HUES48 (cell line): ENCODE measurements around the gene TMEM35B.

Source experiments
- H3K27ac ChIP-seq: one replicate; pipeline ENCODE4 v1.7.0; 2013; ENCODE audit warnings: low read depth, low read length, inconsistent platforms
- H3K27me3 ChIP-seq: 2 replicates; pipeline ENCODE4 v1.6.1; 2013; ENCODE audit warnings: mild to moderate bottlenecking, low read length; ENCODE audit not compliant: control insufficient read depth, insufficient read depth
- H3K36me3 ChIP-seq: 2 replicates; pipeline ENCODE4 v1.6.1; 2013; ENCODE audit warnings: low read length; ENCODE audit not compliant: control insufficient read depth, insufficient read depth
- H3K4me1 ChIP-seq: 2 replicates; pipeline ENCODE4 v1.6.1; 2013; ENCODE audit warnings: mild to moderate bottlenecking, low read length; ENCODE audit not compliant: control insufficient read depth, insufficient read depth
- H3K4me3 ChIP-seq: 2 replicates; pipeline ENCODE4 v1.5.1; 2013; ENCODE audit warnings: mild to moderate bottlenecking, low read depth, low read length
- H3K9ac ChIP-seq: 2 replicates; pipeline ENCODE4 v1.6.1; 2013; ENCODE audit warnings: mild to moderate bottlenecking, low read depth, low read length, moderate library complexity
- H3K9me3 ChIP-seq: 2 replicates; pipeline ENCODE4 v1.6.1; 2013; ENCODE audit warnings: low read length; ENCODE audit not compliant: control insufficient read depth, insufficient read depth

Gene TMEM35B

DNA sequence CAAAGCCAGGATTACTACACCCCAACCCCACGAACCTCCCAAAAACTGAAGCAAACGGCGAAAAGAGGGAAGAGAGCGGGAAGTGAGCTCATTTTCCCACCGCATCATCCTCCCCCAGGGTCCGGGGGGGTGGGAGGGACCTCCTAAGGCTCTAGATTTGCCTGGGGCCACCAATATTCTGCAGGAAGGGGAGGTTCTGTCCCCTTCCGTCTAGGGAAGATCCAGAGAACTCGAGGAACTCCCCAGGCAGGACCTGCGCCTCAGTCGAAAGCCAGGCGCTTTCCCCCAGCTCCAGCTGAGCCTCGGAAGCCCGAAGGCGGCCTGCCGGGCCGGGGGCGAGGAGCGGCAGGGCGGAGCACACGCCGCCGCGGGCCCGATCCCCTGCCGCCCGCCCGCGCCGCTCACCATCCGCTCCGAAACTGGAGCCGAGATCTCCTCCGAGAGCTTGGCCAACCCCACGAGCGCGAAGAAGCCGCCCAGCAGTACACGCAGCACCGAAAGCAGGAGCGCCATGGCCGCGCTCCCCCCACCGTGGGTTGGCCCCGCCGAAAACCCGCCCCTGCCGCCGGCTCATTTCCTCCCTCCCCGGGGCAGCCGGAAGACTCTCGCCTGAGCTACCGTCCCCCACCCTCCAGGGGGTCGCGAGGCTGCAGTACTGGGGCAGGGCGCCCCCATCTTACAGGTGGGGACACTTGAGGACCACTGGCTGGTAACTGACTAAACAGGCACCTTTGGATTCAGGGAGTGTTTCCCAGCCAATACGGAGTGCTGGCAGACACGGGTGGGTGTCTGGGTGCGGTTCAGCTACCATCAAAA, at the start of gene TMEM35B:
Gene TMEM35B, minus strand, starts transcription at position 555 of the 816 bp plus-strand sequence. Its CDS starts 42 bp downstream, at position 513.
- peaks cover 5% of the 10 kb centered on the region; the same call in 1 of the 2 replicates for H3K4me1 ChIP-seq
- peak within 1 kb of the TSS; percentile 82 for H3K9ac ChIP-seq
- peak within 1 kb of the TSS; percentile 86 for H3K4me3 ChIP-seq
- peak within 1 kb of the TSS; percentile 54 for H3K27ac ChIP-seq
- no peaks in the 10 kb centered on the region for H3K27me3 ChIP-seq
- peaks cover 9% of the 10 kb centered on the region for H3K36me3 ChIP-seq
- no peaks in the 10 kb centered on the region for H3K9me3 ChIP-seq

DNA sequence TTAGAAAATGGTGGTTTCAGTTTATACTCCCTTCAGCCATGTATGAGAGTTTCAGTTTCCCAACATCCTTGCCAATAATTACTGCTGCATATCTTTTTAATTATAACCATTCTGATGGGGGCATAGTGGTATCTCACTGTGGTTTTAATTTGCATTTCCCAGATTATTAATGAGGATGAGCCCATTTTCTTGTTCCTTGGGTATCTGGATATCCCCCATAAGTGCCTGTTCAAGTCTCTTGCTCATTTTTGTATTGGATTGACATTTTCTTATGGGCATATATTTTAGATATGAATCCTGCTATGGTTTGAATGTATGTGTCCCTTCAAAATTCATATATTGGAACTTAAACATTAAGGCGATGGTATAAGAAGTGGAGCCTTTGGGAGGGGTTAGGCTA, 48.2 kb upstream of the TMEM35B start:
- H3K4me3 ChIP-seq: no peak overlapping the region
- H3K4me1 ChIP-seq: peaks cover 5% of the 10 kb centered on the region; the same call in 1 of the 2 replicates
- 0 out of 2 replicates have a peak, but pooled peaks cover 6% of the 10 kb centered on the region for H3K36me3 ChIP-seq
- peaks cover 4% of the 10 kb centered on the region for H3K9me3 ChIP-seq
- no peak overlapping the region for H3K9ac ChIP-seq
- no peak overlapping the region for H3K27ac ChIP-seq
- no peaks in the 10 kb centered on the region for H3K27me3 ChIP-seq

DNA sequence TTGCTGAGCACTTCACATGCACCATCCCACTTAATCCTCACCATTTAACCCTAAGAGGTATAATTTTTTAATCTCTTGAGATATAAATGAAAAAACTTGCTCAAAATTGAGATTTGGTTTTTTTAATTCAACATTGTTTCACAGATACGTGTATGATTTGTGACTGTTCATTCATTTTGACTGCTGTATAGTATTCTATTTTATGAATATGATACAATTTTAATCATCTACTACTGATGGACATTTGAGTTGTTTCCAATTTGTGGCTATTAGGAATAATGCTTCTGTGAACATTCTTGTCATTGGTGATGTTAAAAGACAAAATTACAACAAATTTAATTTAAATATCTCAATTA, 47.2 kb upstream of the TMEM35B start:
- Histone ChIP-seq H3K4me3 (peak overlapping the region; percentile 92), H3K27me3 (no peaks in the 10 kb centered on the region), H3K4me1 (peaks cover 5% of the 10 kb centered on the region; the same call in 1 of the 2 replicates), H3K27ac (no peak overlapping the region), H3K9ac (no peak overlapping the region), H3K36me3 (peaks cover 10% of the 10 kb centered on the region; the same call in 1 of the 2 replicates), H3K9me3 (peaks cover 4% of the 10 kb centered on the region)

DNA sequence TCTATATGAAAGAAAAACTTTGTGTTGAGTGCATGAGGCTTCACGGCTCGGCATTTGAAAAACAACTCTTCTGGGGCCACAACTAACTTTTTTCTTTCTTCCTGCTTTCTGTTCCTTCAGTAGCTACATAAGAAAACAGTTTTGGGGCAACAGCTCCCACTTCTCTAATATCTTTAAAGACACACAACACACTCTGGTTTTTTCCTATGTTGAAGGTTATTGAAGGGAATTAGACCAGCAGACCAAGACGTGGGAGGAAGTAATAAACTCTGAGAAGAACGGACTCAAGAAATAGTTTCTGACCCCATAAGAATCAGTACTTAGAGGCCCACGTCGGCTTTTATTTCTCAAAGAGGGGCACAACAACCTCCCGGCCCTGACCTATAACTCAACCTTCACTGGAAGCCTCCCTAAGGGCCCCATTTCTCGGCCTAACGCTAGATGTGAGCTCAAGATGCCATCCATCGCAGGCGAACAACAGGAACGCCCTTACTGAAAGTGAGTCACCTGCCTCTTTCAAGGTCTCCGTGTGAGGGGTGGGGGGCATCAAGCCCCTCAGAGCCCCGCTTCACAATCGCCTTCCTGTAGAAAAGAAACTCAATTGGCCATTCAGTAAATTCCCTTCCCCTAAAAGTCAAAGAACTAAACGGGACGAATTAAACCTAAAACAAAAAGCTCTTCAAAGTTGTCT, 45.8 kb upstream of the TMEM35B start:
- Histone ChIP-seq H3K27me3 (no peaks in the 10 kb centered on the region), H3K4me1 (peaks cover 5% of the 10 kb centered on the region; the same call in 1 of the 2 replicates), H3K9me3 (peaks cover 4% of the 10 kb centered on the region), H3K36me3 (peaks cover 18% of the 10 kb centered on the region; the same call in 1 of the 2 replicates), H3K27ac (peak overlapping the region; percentile 92), H3K9ac (peak overlapping the region; percentile 81), H3K4me3 (peak overlapping the region; percentile 92)

DNA sequence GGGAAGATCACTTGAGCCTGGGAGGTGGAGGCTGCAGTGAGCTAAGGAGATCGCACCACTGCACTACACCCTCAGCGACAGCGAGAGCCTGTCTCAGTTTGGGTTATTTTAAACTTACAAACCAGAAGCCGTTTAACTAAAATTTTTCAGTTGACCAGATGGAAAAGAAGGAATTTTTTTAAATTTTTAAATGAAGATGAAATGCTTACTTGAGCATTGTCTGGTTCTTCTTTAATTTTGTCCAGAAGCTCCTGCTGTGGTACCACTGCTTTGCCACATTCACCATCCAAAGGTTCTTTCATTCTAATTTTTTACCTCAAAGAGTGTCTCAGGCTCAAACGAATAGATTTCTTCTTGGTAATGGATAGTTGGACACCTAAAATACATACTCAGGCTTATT, 45.2 kb upstream of the TMEM35B start:
- H3K9ac ChIP-seq: 0 out of 2 replicates have a peak overlapping the region, but pooled peaks have one; percentile 81
- H3K27me3 ChIP-seq: no peaks in the 10 kb centered on the region
- H3K27ac ChIP-seq: no peak overlapping the region
- H3K4me3 ChIP-seq: peak overlapping the region; percentile 92
- peaks cover 5% of the 10 kb centered on the region; the same call in 1 of the 2 replicates for H3K4me1 ChIP-seq
- H3K36me3 ChIP-seq: peaks cover 18% of the 10 kb centered on the region; the same call in 1 of the 2 replicates
- peaks cover 4% of the 10 kb centered on the region for H3K9me3 ChIP-seq

DNA sequence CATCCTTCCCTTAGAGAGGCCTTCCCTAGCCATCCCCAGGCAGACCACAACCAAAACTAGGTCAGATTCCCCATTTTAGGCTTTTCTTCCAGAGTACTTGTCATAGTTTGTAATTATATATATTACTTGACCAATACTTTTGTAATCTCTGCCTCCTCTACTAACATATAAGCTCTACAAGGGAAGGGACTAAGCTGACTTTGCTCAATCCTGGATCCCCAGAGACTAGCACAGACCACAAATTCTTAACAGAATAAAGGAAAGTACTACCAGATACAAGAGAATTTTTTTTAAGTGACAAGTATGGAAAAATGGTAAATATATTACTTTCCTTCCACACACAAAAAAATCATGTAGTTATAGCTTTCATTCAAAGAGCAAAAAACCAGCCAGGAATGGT, 44.6 kb upstream of the TMEM35B start:
- H3K4me1 ChIP-seq: peaks cover 5% of the 10 kb centered on the region; the same call in 1 of the 2 replicates
- H3K27ac ChIP-seq: no peak overlapping the region
- no peaks in the 10 kb centered on the region for H3K27me3 ChIP-seq
- H3K4me3 ChIP-seq: no peak overlapping the region
- H3K9ac ChIP-seq: no peak overlapping the region
- peaks cover 4% of the 10 kb centered on the region for H3K9me3 ChIP-seq
- peaks cover 18% of the 10 kb centered on the region; the same call in 1 of the 2 replicates for H3K36me3 ChIP-seq

DNA sequence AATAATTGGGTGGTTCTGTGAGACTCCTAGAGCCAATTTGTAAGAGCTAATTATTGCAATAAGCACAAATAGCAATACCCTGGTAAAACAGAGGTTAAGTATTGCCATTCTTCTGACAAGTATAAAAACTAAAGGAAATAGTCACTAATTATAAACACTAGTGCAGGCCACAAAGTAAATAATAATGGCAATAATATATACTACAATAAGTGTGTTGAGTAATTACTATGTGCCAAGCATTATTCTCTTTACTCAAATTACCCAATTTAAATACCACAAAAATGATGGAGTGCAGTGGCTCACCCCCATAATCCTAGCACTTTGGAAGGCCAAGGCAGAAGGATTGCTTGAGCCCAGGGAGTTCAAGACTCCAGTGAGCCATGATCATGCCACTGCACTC, 31.3 kb upstream of the TMEM35B start:
- no peak overlapping the region for H3K27ac ChIP-seq
- H3K9me3 ChIP-seq: no peaks in the 10 kb centered on the region
- no peak overlapping the region for H3K4me3 ChIP-seq
- peaks cover 30% of the 10 kb centered on the region for H3K36me3 ChIP-seq
- H3K9ac ChIP-seq: no peak overlapping the region
- no peaks in the 10 kb centered on the region for H3K4me1 ChIP-seq
- no peaks in the 10 kb centered on the region for H3K27me3 ChIP-seq

DNA sequence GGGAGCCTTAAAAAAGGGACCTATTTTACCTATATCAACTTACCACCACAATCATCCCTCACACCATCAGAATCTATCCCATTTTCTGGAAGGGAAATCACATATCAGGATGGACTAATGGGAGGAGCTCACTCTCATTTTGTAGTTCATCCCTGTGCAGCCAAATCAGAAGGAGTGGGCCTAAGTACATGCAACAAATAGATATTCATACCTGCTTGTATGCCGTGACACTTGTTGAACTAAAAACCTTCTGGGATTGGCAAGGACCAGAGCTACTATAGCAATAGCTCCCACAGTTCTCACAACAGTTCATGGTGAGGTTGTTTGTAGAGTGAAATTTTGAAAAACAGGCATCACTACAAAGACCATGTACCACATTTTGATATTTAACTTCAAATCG, 29.3 kb upstream of the TMEM35B start:
- Histone ChIP-seq H3K4me1 (no peaks in the 10 kb centered on the region), H3K9me3 (no peaks in the 10 kb centered on the region), H3K9ac (no peak overlapping the region), H3K4me3 (no peak overlapping the region), H3K36me3 (peaks cover 40% of the 10 kb centered on the region), H3K27ac (no peak overlapping the region), H3K27me3 (no peaks in the 10 kb centered on the region)

DNA sequence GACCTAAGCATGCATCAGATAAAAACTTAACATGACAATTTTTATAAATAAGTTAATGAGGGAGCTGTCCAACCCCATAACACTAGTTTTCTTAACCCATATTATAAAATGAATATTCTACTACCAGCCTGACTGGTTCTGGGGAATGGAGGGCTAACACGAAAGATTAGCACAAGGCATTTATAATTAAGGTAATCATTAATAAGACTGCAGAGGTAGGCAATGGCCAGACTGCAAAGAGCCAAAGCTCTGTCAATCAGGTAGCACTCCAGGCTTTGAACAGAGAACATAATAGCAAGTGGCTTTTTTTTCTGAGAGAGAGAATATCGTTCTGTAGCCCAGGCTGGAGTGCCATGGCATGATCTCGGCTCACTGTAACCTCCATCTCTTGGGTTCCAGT, 20.6 kb upstream of the TMEM35B start:
- H3K4me3 ChIP-seq: no peak overlapping the region
- no peak overlapping the region for H3K9ac ChIP-seq
- H3K27ac ChIP-seq: no peak overlapping the region
- peaks cover 55% of the 10 kb centered on the region for H3K36me3 ChIP-seq
- H3K9me3 ChIP-seq: no peaks in the 10 kb centered on the region
- H3K27me3 ChIP-seq: no peaks in the 10 kb centered on the region
- no peaks in the 10 kb centered on the region for H3K4me1 ChIP-seq

DNA sequence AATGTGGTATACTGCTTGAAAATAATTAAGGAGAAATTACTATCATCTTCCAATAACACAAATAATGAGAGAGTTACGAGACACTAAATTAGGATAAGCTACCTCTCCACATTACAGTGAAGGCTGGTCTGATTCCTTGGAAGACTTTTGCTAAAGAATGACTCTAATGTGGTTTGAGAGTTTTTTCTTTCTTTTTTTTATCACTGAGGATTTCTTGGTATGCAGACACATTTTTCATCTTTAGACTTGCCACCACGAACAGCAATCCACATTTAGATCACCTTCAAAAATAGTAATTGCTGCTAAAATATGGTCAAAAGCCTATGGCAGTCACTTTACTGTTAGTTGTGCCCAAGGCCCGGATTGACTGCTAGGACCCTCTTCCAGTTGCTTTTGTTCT, 16.6 kb upstream of the TMEM35B start:
- Histone ChIP-seq H3K9ac (no peak overlapping the region), H3K9me3 (no peaks in the 10 kb centered on the region), H3K4me3 (no peak overlapping the region), H3K4me1 (no peaks in the 10 kb centered on the region), H3K36me3 (peaks cover 36% of the 10 kb centered on the region), H3K27me3 (no peaks in the 10 kb centered on the region), H3K27ac (no peak overlapping the region)

DNA sequence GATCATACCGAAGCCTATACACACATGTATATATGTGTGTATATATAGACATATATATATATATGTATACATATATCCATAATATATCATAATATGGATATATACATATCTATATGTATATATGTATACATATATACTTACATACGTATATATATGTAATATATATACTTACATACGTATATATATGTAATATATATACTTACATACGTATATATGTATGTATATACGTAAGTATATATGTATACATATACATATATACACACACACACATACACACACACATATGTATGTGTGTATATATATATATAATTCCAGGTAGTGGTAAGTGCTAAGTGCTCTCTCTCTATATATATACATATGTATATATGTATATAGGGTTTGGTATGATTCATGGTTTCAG, 9.7 kb upstream of the TMEM35B start:
- Histone ChIP-seq H3K9ac (no peak overlapping the region), H3K36me3 (peaks cover 8% of the 10 kb centered on the region; the same call in 1 of the 2 replicates), H3K27ac (no peak overlapping the region), H3K4me1 (no peaks in the 10 kb centered on the region), H3K4me3 (no peak overlapping the region), H3K9me3 (no peaks in the 10 kb centered on the region), H3K27me3 (no peaks in the 10 kb centered on the region)
